Progenitor cell of endocrine pancreas (in vitro differentiated cells): ENCODE results near the gene ONECUT2. TPM values are rescaled to one million over a fixed set of nuclear protein-coding genes. Genes with fewer than 3 reads are reported as not detected.

ENCODE experiments used
- DNase-seq: peaks from one replicate; pipeline ENCODE4 v3.0.0; 2021; ENCODE audit warnings: low spot score; ENCODE audit not compliant: unreplicated experiment
- H3K27ac Mint-ChIP-seq: 2 replicates; pipeline ENCODE4 v1.8.0; 2021; ENCODE audit warnings: mild to moderate bottlenecking, moderate library complexity, mixed read lengths
- H3K27me3 Mint-ChIP-seq: 2 replicates; pipeline ENCODE4 v1.8.0; 2021; ENCODE audit warnings: mixed read lengths
- H3K36me3 Mint-ChIP-seq: 2 replicates; pipeline ENCODE4 v1.8.0; 2022; ENCODE audit warnings: mixed read lengths; ENCODE audit not compliant: insufficient read depth
- H3K4me1 Mint-ChIP-seq: 2 replicates; pipeline ENCODE4 v1.8.0; 2021; ENCODE audit warnings: low read depth, mixed read lengths
- H3K4me3 Mint-ChIP-seq: 2 replicates; pipeline ENCODE4 v1.8.0; 2021; ENCODE audit warnings: low read depth, mild to moderate bottlenecking, moderate library complexity, mixed read lengths
- H3K9me3 Mint-ChIP-seq: 2 replicates; pipeline ENCODE4 v1.8.0; 2021; ENCODE audit warnings: low read depth, mixed read lengths
- CTCF ChIP-seq: fragments of 200-600 bp; sonication (generic); IDR thresholded peaks from one replicate; pipeline ENCODE4 v1.5.0; 2021; ENCODE audit warnings: antibody characterized with exemption, mild to moderate bottlenecking; ENCODE audit not compliant: unreplicated experiment
- total RNA-seq: library from RNA; stranded (reverse); gene quantifications from 2 replicates; pipeline ENCODE4 v1.2.1, GENCODE V29; 2021

The ONECUT2 gene
- total RNA-seq, 1 donor from 2014 or later = 92.2 TPM

- H3K27ac Mint-ChIP-seq = peak overlapping the region; percentile 91
- no peaks in the 10 kb centered on the region for H3K9me3 Mint-ChIP-seq
- peaks cover 19% of the 10 kb centered on the region for H3K36me3 Mint-ChIP-seq
- H3K27me3 Mint-ChIP-seq = no peaks in the 10 kb centered on the region
- no peak for DNase-seq
- H3K4me1 Mint-ChIP-seq = peaks cover 76% of the 10 kb centered on the region
- no peak for TF ChIP-seq CTCF
- H3K4me3 Mint-ChIP-seq = peak overlapping the region; percentile 62
Measured at GRCh38 chr18:57444301-57444759, 9.2 kb downstream of the ONECUT2 start.

GRCh38 chr18:57445488-57446319 lies 10.5 kb downstream of the ONECUT2 start:
- no peaks in the 10 kb centered on the region for H3K9me3 Mint-ChIP-seq
- peak overlapping the region; percentile 62 for H3K4me3 Mint-ChIP-seq
- H3K27me3 Mint-ChIP-seq = no peaks in the 10 kb centered on the region
- peaks cover 74% of the 10 kb centered on the region for H3K4me1 Mint-ChIP-seq
- no peak for TF ChIP-seq CTCF
- H3K36me3 Mint-ChIP-seq = peaks cover 16% of the 10 kb centered on the region
- DNase-seq = no peak
- H3K27ac Mint-ChIP-seq = peak overlapping the region; percentile 88

GRCh38 chr18:57446322-57446721 lies 11.1 kb downstream of the ONECUT2 start:
- DNase-seq = no peak
- Mint-ChIP-seq H3K27ac (peak overlapping the region; percentile 80), H3K4me3 (peak overlapping the region; percentile 20), H3K4me1 (peaks cover 72% of the 10 kb centered on the region), H3K36me3 (peaks cover 17% of the 10 kb centered on the region), H3K9me3 (no peaks in the 10 kb centered on the region), H3K27me3 (no peaks in the 10 kb centered on the region)
- TF ChIP-seq CTCF = peak; percentile 66

- Mint-ChIP-seq H3K36me3 (peaks cover 19% of the 10 kb centered on the region), H3K27me3 (no peaks in the 10 kb centered on the region), H3K4me3 (peak overlapping the region; percentile 14), H3K4me1 (peaks cover 70% of the 10 kb centered on the region), H3K27ac (peak overlapping the region; percentile 67), H3K9me3 (no peaks in the 10 kb centered on the region)
- TF ChIP-seq CTCF = peak; percentile 33
- peak; percentile 84 for DNase-seq
Measured at GRCh38 chr18:57447154-57447621, 12.0 kb downstream of the ONECUT2 start.

- no peak for DNase-seq
- Mint-ChIP-seq H3K36me3 (peaks cover 28% of the 10 kb centered on the region), H3K4me3 (no peak overlapping the region), H3K27ac (peak overlapping the region; percentile 87), H3K4me1 (peaks cover 9% of the 10 kb centered on the region), H3K27me3 (no peaks in the 10 kb centered on the region), H3K9me3 (no peaks in the 10 kb centered on the region)
- TF ChIP-seq CTCF = no peak
Measured at GRCh38 chr18:57455576-57456129, 20.5 kb downstream of the ONECUT2 start.
